ENCODE measurements around the gene AMY1C. TPM values are rescaled to one million over a fixed set of nuclear protein-coding genes. Genes with fewer than 3 reads are reported as not detected.
"Not testable (repeated sequence)": the region's sequence is repeated elsewhere in the genome, so short reads cannot be mapped to it uniquely, and the experiment has no call there.

The AMY1C gene
- total RNA-seq, result not detected in 2 replicates

DNA sequence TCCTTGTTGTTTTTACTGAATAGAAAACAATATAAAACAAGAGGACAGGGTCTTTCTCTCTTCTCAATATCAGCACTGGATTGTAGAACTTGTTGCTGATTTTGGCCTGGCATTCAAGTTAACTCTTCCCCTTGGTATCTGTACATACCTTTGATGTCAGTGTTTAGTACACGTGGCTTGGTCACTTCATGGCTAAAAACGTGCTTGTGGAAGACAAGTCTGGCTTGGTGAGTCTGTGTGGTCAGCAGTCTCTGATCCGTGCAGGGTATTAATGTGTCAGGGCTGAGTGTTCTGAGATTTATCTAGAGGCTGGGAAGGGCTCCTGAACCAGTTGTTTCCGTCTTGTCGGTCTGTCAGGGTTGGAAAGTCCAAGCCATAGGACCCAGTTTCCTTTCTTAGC, at the start of gene AMY1C:
Gene AMY1C (plus strand): TSS at position 301 of the 400 bp plus-strand sequence. CDS start 572 bp downstream, outside the sequence.
- intact Hi-C loops (cut with micrococcal nuclease), result not testable (repeated sequence)

DNA sequence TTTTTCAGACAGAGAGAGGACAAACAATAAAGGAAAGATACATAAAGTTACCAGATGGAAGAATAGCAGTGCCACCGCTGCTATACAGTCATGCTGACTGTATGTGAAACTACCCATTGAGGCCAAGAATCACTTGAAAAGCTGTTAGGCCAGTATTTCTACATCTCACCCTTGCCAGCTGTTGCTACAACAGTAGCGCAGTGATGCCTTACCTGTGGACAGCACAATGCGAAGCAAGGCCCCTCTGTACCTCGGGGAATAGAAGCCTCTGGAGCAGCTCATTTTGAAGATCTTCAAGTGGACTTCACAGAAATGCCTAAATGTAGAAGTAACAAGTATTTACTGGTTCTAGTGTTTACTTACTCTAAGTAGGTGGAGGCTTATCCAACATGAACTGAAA, 49.0 kb upstream of the AMY1C start:
- intact Hi-C loops (cut with micrococcal nuclease), result not testable (repeated sequence)

DNA sequence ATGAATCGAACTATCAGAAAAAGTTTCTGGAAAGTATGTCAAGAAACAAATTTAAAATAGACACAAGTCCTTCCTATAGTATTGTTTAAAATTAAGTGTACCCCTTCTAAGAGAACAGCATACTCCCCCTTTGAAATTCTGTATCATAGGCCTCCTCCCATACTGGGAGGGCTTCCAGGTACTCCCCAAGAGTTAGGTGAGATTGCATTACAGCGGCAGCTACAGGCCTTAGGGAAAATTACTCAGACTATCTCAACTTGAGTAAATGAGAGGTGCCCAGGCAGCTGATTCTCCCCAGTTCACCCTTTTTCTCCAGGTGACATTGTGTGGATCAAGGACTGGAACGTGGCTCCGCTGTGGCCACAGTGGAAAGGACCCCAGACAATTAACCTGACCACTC, 48.4 kb upstream of the AMY1C start:
- intact Hi-C loops (cut with micrococcal nuclease), result not testable (repeated sequence)

DNA sequence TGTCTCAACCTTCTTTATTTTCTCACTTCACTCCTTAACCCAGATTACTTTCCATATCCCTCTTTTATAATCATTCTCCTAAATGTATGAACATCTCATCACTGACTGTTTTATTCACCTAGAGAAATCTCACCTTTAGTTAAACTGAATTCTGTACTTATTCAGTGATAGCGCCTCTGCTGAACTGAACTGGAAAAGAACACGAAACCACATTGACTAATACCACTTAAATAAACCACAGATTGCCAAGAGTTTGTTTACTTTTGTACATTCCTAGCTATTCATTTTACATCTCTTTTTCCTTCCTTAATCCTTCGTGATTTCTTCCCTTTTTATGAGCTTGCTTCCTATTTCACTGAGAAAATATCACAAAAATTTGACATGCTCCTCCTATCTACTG, 42.0 kb upstream of the AMY1C start:
- intact Hi-C loops (cut with micrococcal nuclease), result not testable (repeated sequence)

DNA sequence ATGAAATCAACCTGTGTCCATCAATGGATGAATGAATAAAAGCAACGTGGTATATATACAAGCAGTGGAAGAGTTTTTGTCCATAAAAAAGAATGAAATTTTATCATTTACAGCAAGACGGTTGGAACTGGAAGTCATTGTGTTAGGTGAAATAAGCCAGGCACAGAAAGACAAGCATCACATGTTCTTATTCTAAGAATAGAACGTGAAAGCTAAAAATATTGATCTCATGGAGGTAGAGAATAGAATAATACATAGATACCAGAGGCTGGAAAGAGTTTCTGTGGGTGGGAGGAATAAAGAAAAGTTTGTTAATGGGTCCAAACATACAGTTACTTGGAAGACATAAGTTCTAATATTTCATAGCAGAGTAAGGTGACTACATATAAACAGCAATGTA, 39.3 kb upstream of the AMY1C start:
- intact Hi-C loops (cut with micrococcal nuclease), result not testable (repeated sequence)

DNA sequence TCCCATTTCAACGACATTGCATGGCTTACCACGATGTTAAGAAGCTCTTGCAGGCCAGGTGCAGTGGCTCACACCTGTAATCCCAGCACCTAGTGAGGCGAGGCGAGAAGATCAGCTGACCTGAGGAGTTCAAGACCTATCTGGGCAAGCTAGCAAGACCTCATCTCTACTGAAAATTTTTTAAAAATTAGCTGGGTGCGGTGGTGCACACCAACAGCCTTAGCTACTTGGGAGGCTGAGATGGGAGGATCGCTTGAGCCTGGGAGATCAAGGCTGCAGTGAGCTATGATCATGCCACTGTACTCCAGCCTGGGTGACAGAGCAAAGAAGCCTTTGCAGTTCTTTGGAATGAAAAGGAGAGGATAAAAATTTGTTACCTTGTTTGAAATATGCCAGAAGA, 32.3 kb upstream of the AMY1C start:
- intact Hi-C loops (cut with micrococcal nuclease), result not testable (repeated sequence)

DNA sequence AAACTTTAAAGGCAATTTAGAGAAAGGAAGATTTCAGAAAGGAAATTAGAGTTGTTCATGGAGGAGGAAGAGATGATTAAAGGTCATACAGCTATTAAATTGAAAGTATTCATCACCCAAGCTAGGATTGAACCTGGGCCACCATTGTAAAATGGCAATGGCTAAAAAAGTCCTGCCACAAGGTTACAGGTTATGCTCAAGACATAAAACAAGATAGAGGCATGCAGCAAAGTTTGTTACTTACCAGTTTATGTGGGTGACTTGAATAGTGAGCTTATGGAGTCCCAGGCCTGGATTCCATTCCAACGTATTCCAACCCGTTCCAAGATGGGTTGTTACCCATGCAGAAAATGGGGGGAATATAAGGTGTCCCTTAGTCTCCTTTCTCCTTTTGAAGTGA, 28.2 kb upstream of the AMY1C start:
- intact Hi-C loops (cut with micrococcal nuclease), result not testable (repeated sequence)

DNA sequence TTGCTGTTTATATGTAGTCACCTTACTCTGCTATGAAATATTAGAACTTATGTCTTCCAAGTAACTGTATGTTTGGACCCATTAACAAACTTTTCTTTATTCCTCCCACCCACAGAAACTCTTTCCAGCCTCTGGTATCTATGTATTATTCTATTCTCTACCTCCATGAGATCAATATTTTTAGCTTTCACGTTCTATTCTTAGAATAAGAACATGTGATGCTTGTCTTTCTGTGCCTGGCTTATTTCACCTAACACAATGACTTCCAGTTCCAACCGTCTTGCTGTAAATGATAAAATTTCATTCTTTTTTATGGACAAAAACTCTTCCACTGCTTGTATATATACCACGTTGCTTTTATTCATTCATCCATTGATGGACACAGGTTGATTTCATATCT, 14.4 kb upstream of the AMY1C start:
- intact Hi-C loops (cut with micrococcal nuclease), result not testable (repeated sequence)

DNA sequence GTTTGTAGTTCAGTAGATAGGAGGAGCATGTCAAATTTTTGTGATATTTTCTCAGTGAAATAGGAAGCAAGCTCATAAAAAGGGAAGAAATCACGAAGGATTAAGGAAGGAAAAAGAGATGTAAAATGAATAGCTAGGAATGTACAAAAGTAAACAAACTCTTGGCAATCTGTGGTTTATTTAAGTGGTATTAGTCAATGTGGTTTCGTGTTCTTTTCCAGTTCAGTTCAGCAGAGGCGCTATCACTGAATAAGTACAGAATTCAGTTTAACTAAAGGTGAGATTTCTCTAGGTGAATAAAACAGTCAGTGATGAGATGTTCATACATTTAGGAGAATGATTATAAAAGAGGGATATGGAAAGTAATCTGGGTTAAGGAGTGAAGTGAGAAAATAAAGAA, 11.7 kb upstream of the AMY1C start:
- intact Hi-C loops (cut with micrococcal nuclease), result not testable (repeated sequence)

DNA sequence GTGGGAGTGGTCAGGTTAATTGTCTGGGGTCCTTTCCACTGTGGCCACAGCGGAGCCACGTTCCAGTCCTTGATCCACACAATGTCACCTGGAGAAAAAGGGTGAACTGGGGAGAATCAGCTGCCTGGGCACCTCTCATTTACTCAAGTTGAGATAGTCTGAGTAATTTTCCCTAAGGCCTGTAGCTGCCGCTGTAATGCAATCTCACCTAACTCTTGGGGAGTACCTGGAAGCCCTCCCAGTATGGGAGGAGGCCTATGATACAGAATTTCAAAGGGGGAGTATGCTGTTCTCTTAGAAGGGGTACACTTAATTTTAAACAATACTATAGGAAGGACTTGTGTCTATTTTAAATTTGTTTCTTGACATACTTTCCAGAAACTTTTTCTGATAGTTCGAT, 5.2 kb upstream of the AMY1C start:
- intact Hi-C loops (cut with micrococcal nuclease), result not testable (repeated sequence)

DNA sequence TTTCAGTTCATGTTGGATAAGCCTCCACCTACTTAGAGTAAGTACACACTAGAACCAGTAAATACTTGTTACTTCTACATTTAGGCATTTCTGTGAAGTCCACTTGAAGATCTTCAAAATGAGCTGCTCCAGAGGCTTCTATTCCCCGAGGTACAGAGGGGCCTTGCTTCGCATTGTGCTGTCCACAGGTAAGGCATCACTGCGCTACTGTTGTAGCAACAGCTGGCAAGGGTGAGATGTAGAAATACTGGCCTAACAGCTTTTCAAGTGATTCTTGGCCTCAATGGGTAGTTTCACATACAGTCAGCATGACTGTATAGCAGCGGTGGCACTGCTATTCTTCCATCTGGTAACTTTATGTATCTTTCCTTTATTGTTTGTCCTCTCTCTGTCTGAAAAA, 4.7 kb upstream of the AMY1C start:
- intact Hi-C loops (cut with micrococcal nuclease), result not testable (repeated sequence)

DNA sequence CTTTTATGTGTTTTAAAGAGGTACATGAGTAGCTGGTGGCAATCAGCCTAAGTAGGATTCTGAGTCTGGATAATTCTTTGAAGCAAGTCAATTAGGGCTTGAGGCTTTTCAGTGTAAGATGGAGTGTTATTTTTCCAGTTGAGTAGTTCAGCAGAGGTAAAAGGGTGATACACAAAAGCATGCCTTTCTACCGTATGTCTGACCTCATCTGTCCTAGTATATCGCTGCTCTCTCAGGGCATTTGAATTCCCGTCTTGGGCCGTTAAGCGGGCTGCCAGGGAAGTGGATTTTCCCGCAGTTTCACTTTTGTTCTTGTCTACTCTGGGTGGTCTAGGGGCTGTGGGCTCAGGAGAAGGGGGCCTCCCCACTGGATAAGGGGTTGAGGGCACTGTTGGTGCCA, 1.4 kb upstream of the AMY1C start:
- intact Hi-C loops (cut with micrococcal nuclease), result not testable (repeated sequence)

DNA sequence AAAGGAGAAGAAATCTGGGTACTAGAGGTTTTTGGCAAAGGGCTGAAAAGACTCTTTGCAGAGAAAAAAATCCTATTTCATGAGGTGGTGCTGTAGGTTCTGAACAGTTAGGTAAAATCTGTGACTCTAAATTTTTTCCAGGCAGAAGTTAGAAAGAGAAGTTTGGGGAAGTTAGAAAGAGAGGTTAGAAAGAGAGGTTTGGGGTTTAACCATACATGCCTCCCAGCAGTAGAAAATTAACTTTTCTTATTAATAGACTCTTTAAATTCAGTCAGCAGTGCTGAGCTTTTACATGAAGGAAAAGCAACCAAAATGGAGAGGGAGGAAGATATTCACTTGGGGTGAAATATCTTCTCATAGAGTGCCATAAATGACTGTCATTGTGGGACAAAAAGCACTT, 12.2 kb downstream of the AMY1C start:
- intact Hi-C loops (cut with micrococcal nuclease), result no loop called here

DNA sequence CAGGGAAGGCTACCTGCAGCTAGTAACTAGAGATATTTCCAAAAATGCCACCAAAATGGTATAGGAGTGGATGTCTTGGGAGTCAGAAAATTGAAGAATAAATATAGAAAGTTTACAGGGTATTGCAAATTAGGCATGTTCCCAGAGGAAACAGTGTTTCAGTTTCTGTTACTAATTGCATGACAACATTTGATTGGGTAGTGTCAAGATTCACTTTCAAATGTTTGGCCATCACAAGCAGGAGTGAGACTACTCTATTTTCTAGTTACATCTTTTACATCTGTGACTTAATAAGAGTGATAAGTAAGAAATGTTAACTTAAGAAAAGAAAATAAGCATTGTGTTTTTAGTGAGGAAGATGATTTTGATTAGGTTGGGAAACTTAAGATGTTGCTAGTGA, 30.2 kb downstream of the AMY1C start:
- intact Hi-C loops (cut with micrococcal nuclease), result no loop called here

DNA sequence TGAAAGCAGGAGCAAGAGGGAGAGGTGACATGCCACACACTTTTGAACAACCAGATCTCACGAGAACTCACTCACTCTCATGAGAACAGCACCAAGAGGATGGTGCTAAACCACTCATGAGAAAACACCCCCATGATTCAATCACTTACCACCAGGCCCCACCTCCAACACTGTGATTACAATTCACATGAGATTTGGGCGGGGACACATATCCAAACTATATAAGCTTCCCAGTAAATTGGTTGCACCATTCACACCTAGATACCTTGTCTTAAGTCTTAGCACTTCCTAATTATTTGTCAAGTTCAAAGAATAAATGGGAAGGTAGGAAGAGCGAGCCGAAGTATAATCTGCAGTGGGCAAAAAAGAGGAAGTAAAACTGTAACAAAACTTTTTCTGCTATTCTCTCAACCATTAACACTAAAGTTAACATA, 34.3 kb downstream of the AMY1C start:
- intact Hi-C loops (cut with micrococcal nuclease), result no loop called here

DNA sequence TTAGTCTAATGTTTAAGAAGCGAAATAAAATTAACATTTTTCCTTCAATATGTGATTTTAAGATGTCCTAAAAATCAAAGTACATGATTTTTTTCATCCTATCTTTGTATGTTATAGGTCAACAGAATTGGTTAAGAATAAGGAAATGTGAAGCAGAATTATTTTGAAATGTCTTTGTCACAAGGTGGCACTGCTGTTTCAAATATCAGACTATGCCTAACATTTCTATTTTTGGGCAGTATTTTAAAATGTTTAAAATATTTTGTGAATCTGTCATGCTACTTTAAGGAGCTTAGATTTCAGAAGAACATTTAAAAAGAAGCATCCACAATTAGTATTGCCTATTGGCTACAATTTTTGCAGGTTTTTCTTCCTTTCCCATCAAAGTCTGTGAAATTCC, 38.7 kb downstream of the AMY1C start:
- intact Hi-C loops (cut with micrococcal nuclease), result no loop called here

DNA sequence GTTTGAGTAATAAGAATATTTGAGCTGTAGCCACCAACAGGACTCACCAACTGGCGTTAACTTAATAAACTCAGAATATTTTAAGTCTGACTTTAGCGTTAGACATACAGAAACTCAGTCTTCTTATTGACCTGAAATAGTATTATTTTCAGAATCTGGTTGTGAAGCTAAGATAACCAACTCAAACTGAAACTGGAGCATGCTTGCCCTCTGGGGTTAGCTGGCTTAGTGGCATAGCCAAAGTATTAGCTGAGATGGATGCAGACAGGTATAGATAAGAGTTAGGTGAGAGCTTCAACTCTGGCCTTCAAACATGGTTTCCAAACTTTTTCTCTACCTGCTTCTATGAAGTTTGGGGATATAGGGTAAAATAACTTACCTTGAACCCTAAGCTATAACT, 40.5 kb downstream of the AMY1C start:
- intact Hi-C loops (cut with micrococcal nuclease), result no loop called here

Other genes starting within 250 kb of the AMY1C start
- gene RNPC3, start 224.2 kb upstream of the AMY1C start, total RNA-seq, result 23.9 and 25.4 TPM in 2 replicates
- gene AMY2B, start 178.3 kb upstream of the AMY1C start, total RNA-seq, result 7.1 and 7.7 TPM in 2 replicates
- gene AMY2A, start 132.5 kb upstream of the AMY1C start, total RNA-seq, result not detected in 2 replicates
- not detected in 2 replicates for gene AMY1A, start 94.1 kb upstream of the AMY1C start, total RNA-seq
- gene AMY1B, start 53.7 kb upstream of the AMY1C start, total RNA-seq, result not detected in 2 replicates

Data from T-helper 2 cell treated with Interferon-gamma antibody and Interleukin-4, amounts not matched to agents 100 ng/mL and 5 ng/mL, for 36 hours (primary cell).